Muscle layer of colon (tissue), 2 donors: ENCODE measurements around the gene WDR54.
"Not testable (repeated sequence)": the region's sequence is repeated elsewhere in the genome, so short reads cannot be mapped to it uniquely, and the experiment has no call there.

Source experiments
- H3K27ac ChIP-seq: one replicate; pipeline ENCODE4 v1.7.0; 2013; ENCODE audit warnings: low read depth, mild to moderate bottlenecking, low read length, moderate library complexity
- H3K27me3 ChIP-seq, 2 donors: one replicate each; pipeline ENCODE4 v1.7.0; 2013; ENCODE audit warnings: low read length in 2 of 2, mild to moderate bottlenecking in 2 of 2; ENCODE audit not compliant: insufficient read depth in 2 of 2, control insufficient read depth in 1 of 2
- H3K36me3 ChIP-seq: one replicate; pipeline ENCODE4 v1.7.0; 2013; ENCODE audit warnings: mild to moderate bottlenecking, low read length; ENCODE audit not compliant: insufficient read depth
- H3K4me1 ChIP-seq: one replicate; pipeline ENCODE4 v1.7.0; 2013; ENCODE audit warnings: mild to moderate bottlenecking, low read length; ENCODE audit not compliant: insufficient read depth
- H3K4me3 ChIP-seq, 2 donors: one replicate each; pipeline ENCODE4 v1.7.0; 2013; ENCODE audit warnings: low read length in 2 of 2, low read depth in 1 of 2, mild to moderate bottlenecking in 1 of 2, moderate library complexity in 1 of 2
- H3K9ac ChIP-seq: one replicate; pipeline ENCODE4 v1.7.0; 2013; ENCODE audit warnings: low read length
- H3K9me3 ChIP-seq: one replicate; pipeline ENCODE4 v1.7.0; 2013; ENCODE audit warnings: mild to moderate bottlenecking, low read length
- donor health status: abdominal sarcoma.
- donor health status: Adenocarcinoma of cecum.

WDR54 gene

DNA sequence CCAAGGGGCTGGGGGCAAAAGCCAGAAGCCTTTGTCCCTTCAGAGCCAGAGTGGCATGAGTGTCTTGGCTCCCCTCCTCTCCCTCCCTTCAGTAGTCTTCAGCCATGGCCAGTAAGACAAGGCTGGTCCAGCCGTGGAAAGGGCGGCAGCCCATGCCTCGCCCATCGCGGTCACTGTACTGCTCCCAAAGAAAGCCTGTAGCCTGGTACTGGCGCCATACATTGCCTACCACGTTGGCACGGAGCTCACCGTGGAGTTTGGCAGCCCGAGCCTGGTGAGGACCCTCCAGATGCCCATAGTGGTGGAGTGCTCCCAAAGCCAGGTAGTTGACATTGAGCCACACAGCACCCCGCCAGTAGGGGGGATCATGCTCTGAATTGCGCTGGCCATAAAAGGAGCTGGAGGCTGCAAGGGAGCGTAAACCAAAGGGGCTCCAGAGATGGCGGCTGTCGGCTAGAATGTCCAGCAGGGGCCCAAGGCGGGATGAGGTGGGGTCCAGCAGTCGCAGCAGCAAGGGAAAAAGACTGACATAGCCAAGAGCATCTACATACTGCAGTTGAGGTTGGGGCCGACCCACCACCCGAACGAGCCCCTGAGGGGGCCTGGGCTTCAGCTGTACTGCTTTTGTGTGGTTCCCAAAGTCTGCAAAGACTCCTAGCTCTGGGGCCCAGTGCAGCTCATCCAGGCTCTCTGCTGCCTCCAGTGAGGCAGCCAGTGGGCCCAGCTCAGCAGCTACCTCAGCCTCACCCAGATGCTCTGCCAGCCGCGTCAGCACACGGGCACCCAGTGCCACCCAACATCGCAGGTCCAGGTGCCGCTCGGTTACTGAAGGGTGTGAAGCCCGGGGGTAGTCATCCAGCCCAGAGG is 39.9 kb downstream of the WDR54 start:
- H3K36me3 ChIP-seq: peaks cover 13% of the 10 kb centered on the region
- no peaks in the 10 kb centered on the region for H3K9me3 ChIP-seq
- no peak overlapping the region for H3K9ac ChIP-seq
- H3K4me1 ChIP-seq: peaks cover 26% of the 10 kb centered on the region
- no peaks in the 10 kb centered on the region for H3K27me3 ChIP-seq
- H3K27ac ChIP-seq: no peak overlapping the region
- no peak overlapping the region for H3K4me3 ChIP-seq

DNA sequence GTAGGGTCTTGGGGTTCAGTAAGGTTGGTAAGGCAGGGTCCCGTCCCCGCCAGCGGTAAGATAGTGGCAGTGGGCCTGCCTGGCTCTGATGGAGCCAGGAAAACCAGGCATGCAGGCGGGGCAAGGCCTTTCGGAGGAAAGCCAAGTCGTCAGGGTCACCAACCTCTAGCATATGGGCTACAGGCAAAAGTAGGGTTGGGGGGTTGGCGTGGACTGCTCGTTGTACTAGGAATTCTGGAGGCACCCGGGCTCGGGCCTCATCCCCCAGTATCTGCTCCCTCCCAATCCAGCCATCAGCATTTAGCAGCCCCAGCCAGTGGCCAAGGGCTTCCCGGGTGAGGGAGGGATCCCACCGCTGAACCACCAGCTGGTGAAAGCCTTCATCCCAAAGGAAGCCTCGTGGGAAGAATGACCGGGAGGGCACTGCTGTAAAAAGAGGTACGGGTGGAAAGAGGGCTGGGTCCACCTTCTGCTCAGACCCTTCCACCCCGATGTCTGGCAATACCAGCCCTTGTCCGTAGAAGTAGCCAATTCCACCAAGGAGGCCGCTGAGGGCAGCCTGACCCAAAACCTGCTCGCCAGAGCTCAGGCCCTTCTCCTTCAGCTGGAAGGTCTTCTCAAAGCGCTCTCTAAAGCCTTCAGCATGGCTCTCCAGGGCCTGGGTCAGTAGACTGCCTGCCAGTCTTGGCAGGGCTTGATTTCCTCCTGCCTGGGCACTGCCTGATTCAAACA is 40.7 kb downstream of the WDR54 start:
- Histone ChIP-seq H3K27ac (no peak overlapping the region), H3K9me3 (no peaks in the 10 kb centered on the region), H3K27me3 (no peaks in the 10 kb centered on the region), H3K4me3 (no peak overlapping the region), H3K4me1 (peaks cover 18% of the 10 kb centered on the region), H3K36me3 (peaks cover 13% of the 10 kb centered on the region), H3K9ac (no peak overlapping the region)

DNA sequence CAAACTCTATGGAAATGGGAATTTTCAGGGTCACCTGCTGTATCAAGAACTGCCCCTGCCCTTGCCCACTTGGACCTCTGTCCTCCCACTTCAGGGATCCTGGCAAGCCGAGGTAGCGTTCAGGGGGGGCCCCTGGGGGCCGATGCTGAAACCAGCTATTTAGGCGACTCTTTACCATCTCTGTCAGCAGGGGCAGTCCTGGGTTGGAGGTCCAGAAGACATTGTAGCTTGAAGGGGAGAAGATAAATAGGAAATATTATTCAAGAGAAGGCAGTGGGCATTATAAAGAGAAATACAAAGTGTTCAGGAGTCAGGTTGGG is 41.2 kb downstream of the WDR54 start:
- Histone ChIP-seq H3K27ac (no peak overlapping the region), H3K9ac (no peak overlapping the region), H3K4me1 (peaks cover 18% of the 10 kb centered on the region)

DNA sequence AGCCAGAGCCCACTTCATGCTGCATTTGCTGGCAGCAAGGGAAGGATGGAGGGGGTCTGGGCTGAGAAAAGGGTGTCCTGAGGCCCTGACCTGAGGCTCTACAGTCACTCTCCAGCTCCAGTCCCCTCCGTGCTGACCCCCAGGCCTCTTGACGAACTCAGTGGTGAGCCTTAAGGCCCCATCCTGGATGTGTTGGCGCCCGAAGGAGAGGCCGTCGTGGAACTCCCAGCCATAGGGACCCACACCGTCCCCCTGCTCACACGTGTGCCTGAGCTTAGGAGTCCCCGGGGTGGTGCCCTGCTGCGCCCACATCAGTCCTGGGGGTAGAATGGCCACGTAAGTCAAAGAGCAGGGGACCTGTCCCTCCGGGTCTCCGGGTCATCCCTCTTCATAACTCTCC is 42.9 kb downstream of the WDR54 start:
- peaks cover 10% of the 10 kb centered on the region for H3K4me1 ChIP-seq
- no peaks in the 10 kb centered on the region for H3K27me3 ChIP-seq
- H3K9ac ChIP-seq: peak overlapping the region; percentile 70
- no peaks in the 10 kb centered on the region for H3K9me3 ChIP-seq
- peak overlapping the region; percentile 79 to 86 for H3K4me3 ChIP-seq
- H3K36me3 ChIP-seq: peaks cover 13% of the 10 kb centered on the region
- H3K27ac ChIP-seq: peak overlapping the region; percentile 82

More for the DNA sequence above, 41.2 kb downstream of the WDR54 start:
- Histone ChIP-seq H3K9me3 (no peaks in the 10 kb centered on the region), H3K4me3 (no peak overlapping the region), H3K27me3 (no peaks in the 10 kb centered on the region), H3K36me3 (peaks cover 13% of the 10 kb centered on the region)

DNA sequence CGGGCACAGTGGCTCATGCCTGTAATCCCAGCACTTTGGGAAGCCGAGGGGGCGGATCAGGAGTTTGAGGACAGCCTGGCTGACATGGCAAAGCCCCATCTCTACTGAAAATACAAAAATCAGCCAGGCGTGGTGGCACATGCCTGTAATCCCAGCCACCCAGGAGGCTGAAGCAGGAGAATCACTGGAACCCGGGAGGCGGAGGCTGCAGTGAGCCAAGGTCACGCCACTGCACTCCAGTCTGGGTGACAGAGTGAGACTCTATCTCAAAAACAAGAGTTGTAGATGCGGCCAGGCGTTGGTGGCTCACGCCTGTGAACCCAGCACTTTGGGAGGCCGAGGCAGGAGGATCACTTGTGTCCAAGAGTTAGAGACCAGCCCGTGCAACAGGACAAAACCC is 49.2 kb downstream of the WDR54 start:
- H3K27me3 ChIP-seq, H3K4me3 ChIP-seq, H3K9ac ChIP-seq, H3K9me3 ChIP-seq, H3K27ac ChIP-seq: not testable (repeated sequence)
- Histone ChIP-seq H3K4me1 (peaks cover 16% of the 10 kb centered on the region), H3K36me3 (peaks cover 16% of the 10 kb centered on the region)

DNA sequence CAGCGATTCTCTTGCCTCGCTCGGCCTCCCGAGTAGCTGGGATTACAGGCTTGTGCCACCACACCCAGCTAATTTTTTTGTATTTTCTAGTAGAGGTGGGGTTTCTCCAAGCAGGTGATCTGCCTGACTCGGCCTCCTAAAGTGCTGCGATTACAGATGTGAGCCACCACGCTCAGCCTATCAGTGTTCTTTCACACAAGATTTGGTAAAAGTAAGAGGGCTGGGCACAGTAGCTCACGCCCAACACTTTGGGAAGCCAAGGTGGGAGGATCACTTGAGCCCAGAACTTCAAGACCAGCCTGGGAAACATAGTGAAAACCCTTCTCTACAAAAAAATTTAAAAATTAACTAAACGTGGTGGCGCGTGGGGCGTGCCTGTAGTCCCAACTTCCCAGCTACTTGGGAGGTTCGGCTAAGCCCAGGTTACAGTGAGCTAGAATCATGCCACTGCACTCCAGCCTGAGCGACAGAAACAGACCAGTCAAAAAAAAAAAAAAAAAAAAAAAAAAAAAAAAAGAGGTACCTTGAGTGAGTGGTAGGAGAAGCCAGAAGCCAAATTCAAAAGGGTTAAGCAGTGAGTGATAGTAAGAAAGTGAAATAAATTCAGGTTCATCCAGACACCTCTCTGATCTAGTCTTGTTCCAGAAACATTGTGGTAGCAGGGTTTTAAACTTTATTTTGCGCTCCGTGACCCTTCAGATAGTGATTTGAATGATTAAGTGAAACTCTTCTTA is 50.0 kb downstream of the WDR54 start:
- Histone ChIP-seq H3K36me3 (peaks cover 16% of the 10 kb centered on the region), H3K27me3 (no peaks in the 10 kb centered on the region), H3K4me3 (peak overlapping the region; percentile 15 to 81), H3K9ac (peak overlapping the region; percentile 66), H3K9me3 (no peaks in the 10 kb centered on the region), H3K27ac (peak overlapping the region; percentile 75), H3K4me1 (peaks cover 16% of the 10 kb centered on the region)

DNA sequence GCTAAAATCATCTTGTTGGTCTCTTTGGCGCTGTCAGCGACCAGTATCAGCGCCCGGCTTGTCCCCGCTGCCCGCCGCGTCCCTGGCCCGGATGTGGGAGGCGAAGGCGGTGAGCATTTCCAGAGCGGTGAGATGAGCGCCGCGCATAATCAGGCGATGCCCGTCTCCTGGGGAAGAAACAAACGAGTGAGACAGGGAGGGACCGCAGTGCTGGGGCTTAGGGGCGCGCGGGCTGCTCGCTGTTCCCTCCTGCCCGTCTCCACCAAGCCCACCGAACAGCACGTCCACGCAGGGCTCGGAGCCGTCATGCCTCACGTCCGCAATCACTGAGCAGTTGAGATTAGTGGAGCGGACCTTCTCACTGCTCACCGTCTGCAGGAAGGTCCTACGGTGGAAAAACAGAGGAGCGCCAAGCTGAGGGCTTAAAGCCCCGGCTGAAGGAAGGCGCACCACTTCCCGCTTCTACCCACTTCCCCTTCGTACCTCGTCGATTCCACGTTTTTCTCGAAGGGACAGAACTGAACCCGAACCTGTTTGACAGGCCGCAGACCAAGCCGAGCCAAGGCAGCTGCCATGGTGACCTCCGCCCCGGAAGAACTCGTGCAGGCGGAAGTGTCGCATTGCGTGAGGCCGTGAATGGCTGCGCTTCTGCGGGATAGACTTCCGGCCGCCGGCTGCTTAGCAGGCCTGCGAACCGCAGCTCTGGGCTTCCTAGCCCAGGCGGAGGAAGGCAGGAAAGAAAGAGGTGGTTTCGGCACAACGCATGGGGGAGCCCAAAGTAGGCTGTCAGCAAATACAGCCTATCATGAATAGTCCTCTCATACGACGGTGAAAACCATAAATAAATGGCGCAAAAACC is 50.8 kb downstream of the WDR54 start, which contains the start of gene MRPL53:
Gene MRPL53, minus strand, starts transcription at position 595 of the 859 bp plus-strand sequence. Its CDS starts 20 bp downstream, at position 575.
- H3K4me3 ChIP-seq: peak within 1 kb of the TSS; percentile 15 to 81
- H3K27ac ChIP-seq: peak within 1 kb of the TSS; percentile 75
- no peaks in the 10 kb centered on the region for H3K27me3 ChIP-seq
- H3K9ac ChIP-seq: peak within 1 kb of the TSS; percentile 66
- H3K9me3 ChIP-seq: no peaks in the 10 kb centered on the region
- peaks cover 17% of the 10 kb centered on the region for H3K36me3 ChIP-seq
- peaks cover 16% of the 10 kb centered on the region for H3K4me1 ChIP-seq

DNA sequence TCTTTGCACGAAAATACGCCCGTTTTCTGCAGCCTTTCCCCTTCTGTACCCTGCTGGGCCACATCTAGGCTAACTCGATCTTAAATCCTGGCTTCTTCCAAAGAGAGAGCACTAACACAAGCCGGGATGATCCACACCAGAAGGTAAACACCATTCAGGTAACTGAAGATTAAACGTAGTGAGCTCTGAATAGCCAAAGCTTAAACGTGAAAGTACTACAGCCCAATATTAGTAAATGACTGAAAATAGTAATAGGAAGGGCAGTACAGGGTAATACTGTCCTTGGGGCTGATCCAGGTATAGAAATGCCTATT is 51.4 kb downstream of the WDR54 start:
- no peaks in the 10 kb centered on the region for H3K9me3 ChIP-seq
- peaks cover 21% of the 10 kb centered on the region for H3K36me3 ChIP-seq
- H3K4me1 ChIP-seq: peaks cover 16% of the 10 kb centered on the region
- H3K4me3 ChIP-seq: peak overlapping the region; percentile 15 to 81
- H3K27me3 ChIP-seq: no peaks in the 10 kb centered on the region
- peak overlapping the region; percentile 66 for H3K9ac ChIP-seq
- peak overlapping the region; percentile 75 for H3K27ac ChIP-seq

DNA sequence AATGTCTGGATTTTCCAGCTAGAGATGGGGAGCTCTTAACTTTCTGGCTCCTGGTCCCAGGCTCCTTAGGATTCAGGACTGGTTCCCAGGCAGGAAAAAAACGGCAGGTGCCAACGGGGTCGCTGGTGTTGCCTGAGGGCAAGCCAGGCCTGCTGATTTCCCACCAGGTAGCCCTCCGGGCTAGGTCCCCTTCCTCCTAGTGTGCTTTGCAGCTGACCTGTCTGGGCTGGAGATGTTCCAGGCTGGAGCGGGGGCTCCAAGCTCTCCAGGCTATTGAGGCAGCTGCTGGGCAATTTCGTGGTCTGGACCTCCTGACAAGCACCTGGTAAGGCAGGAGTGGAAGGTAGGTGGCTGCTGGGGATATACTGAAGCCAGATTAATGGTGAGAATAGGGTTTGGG is 53.0 kb downstream of the WDR54 start:
- Histone ChIP-seq H3K4me1 (peaks cover 21% of the 10 kb centered on the region), H3K9ac (no peak overlapping the region), H3K9me3 (no peaks in the 10 kb centered on the region), H3K4me3 (no peak overlapping the region), H3K36me3 (peaks cover 22% of the 10 kb centered on the region), H3K27ac (no peak overlapping the region), H3K27me3 (no peaks in the 10 kb centered on the region)

DNA sequence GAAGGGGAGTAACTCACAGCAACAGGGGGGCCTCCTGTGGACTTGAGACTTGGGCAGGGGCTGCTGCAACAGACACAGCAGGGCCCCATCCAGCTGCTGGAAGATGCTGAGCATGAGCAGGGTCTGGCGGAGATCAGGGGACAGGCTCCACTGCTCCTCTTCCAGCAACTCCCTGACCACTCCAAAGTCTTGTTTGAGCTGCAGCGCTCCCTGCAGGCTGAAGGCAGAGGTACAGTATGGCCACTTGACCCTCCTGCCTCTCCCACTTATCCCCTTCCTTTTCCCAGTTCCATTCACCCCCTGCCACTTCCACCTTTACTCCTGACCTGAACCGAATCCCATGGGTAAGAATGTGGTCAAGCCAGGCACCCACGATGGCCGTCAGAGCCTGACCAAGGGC is 53.4 kb downstream of the WDR54 start:
- Histone ChIP-seq H3K36me3 (peaks cover 26% of the 10 kb centered on the region), H3K27me3 (no peaks in the 10 kb centered on the region), H3K9me3 (no peaks in the 10 kb centered on the region)

More for the DNA sequence above, 53.4 kb downstream of the WDR54 start:
- Histone ChIP-seq H3K4me3 (no peak overlapping the region), H3K9ac (no peak overlapping the region), H3K27ac (no peak overlapping the region), H3K4me1 (peaks cover 23% of the 10 kb centered on the region)
